ENCODE results near the gene JUP.

- TF ChIP-seq CTCF (IDR thresholded peaks at IDR 0.05) (no peak), POLR2A (IDR thresholded peaks at IDR 0.05) (no peak)
These were observed 27.2 kb upstream of the JUP start for GRCh38 chr17:41813699-41814124.

All from esophagus squamous epithelium (tissue), 4 donors.